DND-41 (cell line): Measurements from ENCODE around the gene LCK.

ENCODE experiments used
- ATAC-seq: fragments of 200-7000 bp; cut with Tn5 transposase; 3 replicates; pipeline ENCODE4 v1.9.1; 2021; ENCODE audit warnings: low read depth; ENCODE audit not compliant: insufficient read depth
- DNase-seq: peaks from one replicate; pipeline ENCODE4 v3.0.0-alpha.2; 2020
- H2AFZ ChIP-seq: 2 replicates; pipeline ENCODE4 v1.6.0; 2012; ENCODE audit warnings: low read depth, low read length
- H3K27ac ChIP-seq: 2 replicates; pipeline ENCODE4 v1.5.1; 2012; ENCODE audit warnings: low read length, inconsistent platforms
- H3K27me3 ChIP-seq: fragments of 200-600 bp; sonication (generic); 2 replicates; pipeline ENCODE4 v1.6.0; 2012; ENCODE audit warnings: low read length, mild to moderate bottlenecking, inconsistent platforms; ENCODE audit not compliant: insufficient read depth, poor library complexity
- H3K36me3 ChIP-seq: 2 replicates; pipeline ENCODE4 v1.5.1; 2012; ENCODE audit warnings: low read length, inconsistent platforms; ENCODE audit not compliant: insufficient read depth
- H3K4me1 ChIP-seq: 2 replicates; pipeline ENCODE4 v1.5.1; 2012; ENCODE audit warnings: mild to moderate bottlenecking, low read length; ENCODE audit not compliant: insufficient read depth
- H3K4me2 ChIP-seq: 2 replicates; pipeline ENCODE4 v1.6.0; 2012; ENCODE audit warnings: mild to moderate bottlenecking, moderate library complexity, low read length, inconsistent platforms; ENCODE audit not compliant: insufficient read depth
- H3K4me3 ChIP-seq, 2 experiments: fragments of 200-600 bp in 1 of 2; shearing (Covaris generic) in 1 of 2; 2 replicates each; pipeline ENCODE4 v1.5.1; 2012 to 2016; ENCODE audit warnings: inconsistent platforms in 2 of 2, low read length in 2 of 2, mild to moderate bottlenecking in 2 of 2, low read depth in 1 of 2, moderate library complexity in 1 of 2
- H3K79me2 ChIP-seq: 2 replicates; pipeline ENCODE4 v1.6.0; 2012; ENCODE audit warnings: low read length, inconsistent platforms; ENCODE audit not compliant: insufficient read depth
- H3K9ac ChIP-seq: 2 replicates; pipeline ENCODE4 v1.6.0; 2012; ENCODE audit warnings: low read depth, mild to moderate bottlenecking, inconsistent platforms, low read length, moderate library complexity
- H3K9me3 ChIP-seq: 2 replicates; pipeline ENCODE4 v1.5.1; 2012; ENCODE audit warnings: low read length, moderate library complexity, mild to moderate bottlenecking, inconsistent platforms; ENCODE audit not compliant: insufficient read depth, severe bottlenecking
- H4K20me1 ChIP-seq: 2 replicates; pipeline ENCODE4 v1.6.0; 2012; ENCODE audit warnings: low read length; ENCODE audit not compliant: insufficient read depth
- EZH2 ChIP-seq: IDR thresholded peaks from 3 replicates; pipeline ENCODE4 v1.6.1; 2012; ENCODE audit warnings: borderline replicate concordance, low read depth, mild to moderate bottlenecking, moderate library complexity, low read length, inconsistent platforms; ENCODE audit not compliant: severe bottlenecking
- TF ChIP-seq, protein P1 (sequence below): IDR thresholded peaks from 2 replicates; pipeline ENCODE4 v1.5.1; 2012; ENCODE audit warnings: borderline replicate concordance, low read length, moderate library complexity, mild to moderate bottlenecking; ENCODE audit not compliant: poor library complexity, severe bottlenecking; ENCODE audit errors: extremely low read depth

The LCK gene

GRCh38 chr1:32216566-32216965 lies 34.5 kb upstream of the LCK start:
- Histone ChIP-seq H3K79me2 (peaks cover 11% of the 10 kb centered on the region), H3K4me1 (peaks cover 12% of the 10 kb centered on the region), H3K9ac (no peak overlapping the region), H2AFZ (no peak overlapping the region), H3K36me3 (peaks cover 34% of the 10 kb centered on the region), H4K20me1 (no peaks in the 10 kb centered on the region), H3K4me3 (no peak overlapping the region), H3K9me3 (no peaks in the 10 kb centered on the region), H3K27me3 (no peaks in the 10 kb centered on the region), H3K4me2 (no peak overlapping the region), H3K27ac (0 out of 2 replicates have a peak overlapping the region, but pooled peaks have one; percentile 56)
- DNase-seq: no peak
- no peak for ATAC-seq
- TF ChIP-seq EZH2: no peak
- TF ChIP-seq, protein P1, sequence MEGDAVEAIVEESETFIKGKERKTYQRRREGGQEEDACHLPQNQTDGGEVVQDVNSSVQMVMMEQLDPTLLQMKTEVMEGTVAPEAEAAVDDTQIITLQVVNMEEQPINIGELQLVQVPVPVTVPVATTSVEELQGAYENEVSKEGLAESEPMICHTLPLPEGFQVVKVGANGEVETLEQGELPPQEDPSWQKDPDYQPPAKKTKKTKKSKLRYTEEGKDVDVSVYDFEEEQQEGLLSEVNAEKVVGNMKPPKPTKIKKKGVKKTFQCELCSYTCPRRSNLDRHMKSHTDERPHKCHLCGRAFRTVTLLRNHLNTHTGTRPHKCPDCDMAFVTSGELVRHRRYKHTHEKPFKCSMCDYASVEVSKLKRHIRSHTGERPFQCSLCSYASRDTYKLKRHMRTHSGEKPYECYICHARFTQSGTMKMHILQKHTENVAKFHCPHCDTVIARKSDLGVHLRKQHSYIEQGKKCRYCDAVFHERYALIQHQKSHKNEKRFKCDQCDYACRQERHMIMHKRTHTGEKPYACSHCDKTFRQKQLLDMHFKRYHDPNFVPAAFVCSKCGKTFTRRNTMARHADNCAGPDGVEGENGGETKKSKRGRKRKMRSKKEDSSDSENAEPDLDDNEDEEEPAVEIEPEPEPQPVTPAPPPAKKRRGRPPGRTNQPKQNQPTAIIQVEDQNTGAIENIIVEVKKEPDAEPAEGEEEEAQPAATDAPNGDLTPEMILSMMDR: no peak

GRCh38 chr1:32219022-32219421 lies 32.0 kb upstream of the LCK start:
- peaks cover 5% of the 10 kb centered on the region; the same call in 1 of the 2 replicates for H4K20me1 ChIP-seq
- no peak overlapping the region for H3K27ac ChIP-seq
- TF ChIP-seq EZH2: no peak
- TF ChIP-seq, protein P1: no peak
- no peak overlapping the region for H3K4me2 ChIP-seq
- H3K9me3 ChIP-seq: no peaks in the 10 kb centered on the region
- ATAC-seq (no peak), DNase-seq (no peak)
- peaks cover 35% of the 10 kb centered on the region for H3K79me2 ChIP-seq
- H3K4me1 ChIP-seq: peaks cover 27% of the 10 kb centered on the region
- no peak overlapping the region for H2AFZ ChIP-seq
- no peaks in the 10 kb centered on the region for H3K27me3 ChIP-seq
- no peak overlapping the region for H3K4me3 ChIP-seq
- H3K36me3 ChIP-seq: peaks cover 40% of the 10 kb centered on the region
- no peak overlapping the region for H3K9ac ChIP-seq

- H3K9ac ChIP-seq: peak overlapping the region; percentile 77
- no peak for TF ChIP-seq EZH2
- TF ChIP-seq, protein P1: no peak
- peaks cover 40% of the 10 kb centered on the region for H3K36me3 ChIP-seq
- peaks cover 8% of the 10 kb centered on the region; the same call in 1 of the 2 replicates for H4K20me1 ChIP-seq
- peak overlapping the region; percentile 37 for H3K27ac ChIP-seq
- peak overlapping the region; percentile 70 for H3K4me2 ChIP-seq
- peak overlapping the region; percentile 84 to 85; a peak in 3 of 4 replicates for H3K4me3 ChIP-seq
- ATAC-seq: no peak
- no peaks in the 10 kb centered on the region for H3K27me3 ChIP-seq
- no peak for DNase-seq
- H2AFZ ChIP-seq: no peak overlapping the region
- H3K4me1 ChIP-seq: peaks cover 31% of the 10 kb centered on the region
- no peaks in the 10 kb centered on the region for H3K9me3 ChIP-seq
- peaks cover 43% of the 10 kb centered on the region for H3K79me2 ChIP-seq
These were observed 30.1 kb upstream of the LCK start for GRCh38 chr1:32220746-32221580.
